Tongue (tissue), 2 donors: ENCODE measurements around the gene TPBG. TPM values are rescaled to one million over a fixed set of nuclear protein-coding genes. Genes with fewer than 3 reads are reported as not detected.
"Not testable (repeated sequence)": the region's sequence is repeated elsewhere in the genome, so short reads cannot be mapped to it uniquely, and the experiment has no call there.

Experiments used
- DNase-seq: peaks from one replicate; pipeline ENCODE4 v3.0.0-alpha.2; 2015
- total RNA-seq: library from RNA; depleted of rRNA; stranded (reverse); fragments of >200 nt; gene quantifications from one replicate; pipeline ENCODE4 v1.2.3, GENCODE V29; 2014

TPBG gene
- total RNA-seq, 1 donor from 2014 or later = 16.6 TPM

DNA sequence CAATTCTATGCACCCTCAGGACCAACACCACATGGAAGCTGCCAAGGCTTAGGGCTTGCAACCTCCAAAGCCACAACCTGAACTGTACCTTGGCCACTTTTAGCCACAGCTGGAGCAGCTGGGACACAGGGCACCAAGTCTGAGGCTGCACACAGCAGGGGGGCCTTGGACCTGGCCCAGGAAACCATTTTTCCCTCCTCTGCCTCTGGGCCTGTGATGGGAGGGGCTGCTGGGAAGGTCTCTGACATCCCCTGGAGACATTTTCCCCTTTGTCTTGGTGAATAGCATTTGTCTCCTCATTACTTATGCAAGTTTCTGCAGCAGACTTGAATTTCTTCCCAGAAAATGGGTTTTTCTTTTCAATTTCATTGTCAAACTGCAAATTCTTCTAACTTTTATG, 13.0 kb downstream of the TPBG start:
- no peak for DNase-seq

DNA sequence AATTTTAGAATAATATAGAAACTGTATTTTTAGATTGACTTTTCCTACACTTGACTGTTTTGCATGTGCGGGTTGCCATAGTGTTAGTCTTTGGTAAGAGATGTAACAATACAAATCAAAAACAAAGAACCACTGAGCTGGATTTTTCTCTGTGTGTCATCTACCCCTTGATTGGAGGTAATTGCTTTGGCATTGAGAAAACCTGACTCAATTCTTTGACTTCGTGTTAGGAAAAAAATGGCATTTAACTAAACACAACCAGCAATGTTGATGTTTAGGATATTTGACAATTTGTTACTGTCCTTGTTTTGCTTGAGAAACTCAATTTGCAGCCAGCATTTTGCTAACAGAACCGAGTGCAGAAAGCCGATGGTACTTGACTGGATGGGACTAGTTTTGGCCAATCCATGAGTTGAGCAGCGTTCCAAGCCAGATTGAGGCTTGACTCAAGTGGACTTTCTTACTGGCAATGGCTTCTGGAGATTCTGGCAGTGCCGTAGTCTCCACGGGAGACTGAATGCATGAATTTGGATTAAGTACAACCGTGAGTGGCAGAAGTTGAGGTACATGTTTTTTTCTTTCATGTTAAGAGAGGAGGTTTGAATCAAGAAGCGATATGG, 17.1 kb downstream of the TPBG start:
- DNase-seq = no peak

DNA sequence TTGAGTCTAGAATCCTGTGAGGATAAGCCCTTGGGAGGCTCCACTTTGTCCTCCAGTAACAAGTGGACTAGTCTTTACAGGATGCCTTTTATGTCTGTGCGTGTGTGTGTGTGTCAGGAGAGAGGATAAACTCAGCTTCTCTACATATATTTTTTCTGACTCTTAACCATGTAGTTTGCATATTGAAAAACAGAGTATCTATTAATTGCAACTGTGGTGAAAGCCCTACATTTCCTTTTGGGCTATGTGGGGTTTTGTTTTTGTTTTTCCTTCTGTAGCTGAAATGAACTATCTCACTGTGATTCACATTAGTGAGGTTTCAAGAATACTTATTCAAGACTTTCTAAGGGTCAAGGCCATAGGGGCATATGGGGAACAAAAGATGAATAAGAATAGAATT, 17.7 kb downstream of the TPBG start:
- no peak for DNase-seq

DNA sequence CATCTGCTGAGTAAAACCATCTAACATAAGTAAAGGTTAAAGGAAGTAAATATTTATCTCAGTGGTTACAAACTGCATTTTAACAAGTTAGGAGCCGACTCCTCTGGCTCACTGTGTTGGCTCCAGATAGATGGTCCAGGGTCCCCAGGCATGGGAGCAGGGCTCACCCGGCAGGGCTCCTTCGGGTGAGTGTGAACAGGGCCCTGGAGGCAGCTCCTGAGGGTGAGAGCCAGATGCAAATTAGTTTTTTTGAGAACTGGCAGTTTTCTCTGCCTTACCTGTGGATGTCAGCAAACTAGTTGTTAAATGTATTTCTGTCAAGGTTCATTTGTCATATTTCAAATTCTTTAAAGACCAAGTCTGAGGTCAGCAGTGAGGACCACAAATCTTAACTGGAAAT, 21.5 kb downstream of the TPBG start:
- DNase-seq = no peak

DNA sequence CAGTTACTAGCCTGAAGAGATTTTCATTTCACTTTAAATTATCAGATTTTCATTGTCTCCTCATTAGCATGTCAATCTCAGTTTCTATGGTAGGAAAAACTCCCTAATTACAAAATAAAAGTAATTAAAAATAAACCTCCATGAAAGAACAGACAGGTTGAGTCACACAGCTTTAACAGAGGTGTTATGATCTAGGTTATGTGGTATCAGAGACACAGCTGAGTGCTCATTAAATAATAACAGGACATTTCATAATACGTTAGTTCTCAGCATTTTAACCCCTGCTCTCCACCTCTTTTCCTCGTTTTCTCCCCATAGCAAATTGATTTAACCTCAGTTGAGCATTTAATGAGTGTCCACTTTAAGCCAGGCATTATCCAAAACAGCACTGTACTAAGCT, 21.9 kb downstream of the TPBG start:
- no peak for DNase-seq

DNA sequence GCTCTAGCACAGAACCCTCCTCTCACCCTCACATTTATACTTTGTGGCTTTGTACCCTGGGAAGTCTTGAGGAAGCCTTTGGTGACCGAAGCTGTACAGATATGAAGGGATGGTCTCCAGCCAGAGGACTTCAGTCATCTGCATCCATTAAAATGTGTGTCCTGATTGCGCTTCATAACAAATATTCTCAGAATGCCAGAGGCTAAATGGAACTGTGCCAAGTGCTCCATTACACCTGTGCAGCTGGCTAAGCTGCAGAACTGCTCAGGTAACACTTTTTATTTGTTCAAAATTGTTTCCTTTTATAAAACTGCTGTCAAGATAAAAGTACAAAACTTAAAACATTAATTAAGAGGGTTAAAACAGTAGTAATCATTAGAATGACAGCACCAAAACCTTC, 22.3 kb downstream of the TPBG start:
- DNase-seq = no peak

DNA sequence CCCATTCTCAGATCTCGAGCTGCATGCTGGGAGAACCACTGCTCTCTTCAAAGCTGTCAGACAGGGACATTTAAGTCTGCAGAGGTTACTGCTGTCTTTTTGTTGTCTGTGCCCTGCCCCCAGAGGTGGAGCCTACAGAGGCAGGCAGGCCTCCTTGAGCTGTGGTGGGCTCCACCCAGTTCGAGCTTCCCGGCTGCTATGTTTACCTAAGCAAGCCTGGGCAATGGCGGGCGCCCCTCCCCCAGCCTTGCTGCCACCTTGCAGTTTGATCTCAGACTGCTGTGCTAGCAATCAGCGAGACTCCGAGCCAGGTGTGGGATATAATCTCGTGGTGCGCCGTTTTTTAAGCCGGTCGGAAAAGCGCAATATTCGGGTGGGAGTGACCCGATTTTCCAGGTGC, 31.2 kb downstream of the TPBG start:
- DNase-seq = not testable (repeated sequence)

DNA sequence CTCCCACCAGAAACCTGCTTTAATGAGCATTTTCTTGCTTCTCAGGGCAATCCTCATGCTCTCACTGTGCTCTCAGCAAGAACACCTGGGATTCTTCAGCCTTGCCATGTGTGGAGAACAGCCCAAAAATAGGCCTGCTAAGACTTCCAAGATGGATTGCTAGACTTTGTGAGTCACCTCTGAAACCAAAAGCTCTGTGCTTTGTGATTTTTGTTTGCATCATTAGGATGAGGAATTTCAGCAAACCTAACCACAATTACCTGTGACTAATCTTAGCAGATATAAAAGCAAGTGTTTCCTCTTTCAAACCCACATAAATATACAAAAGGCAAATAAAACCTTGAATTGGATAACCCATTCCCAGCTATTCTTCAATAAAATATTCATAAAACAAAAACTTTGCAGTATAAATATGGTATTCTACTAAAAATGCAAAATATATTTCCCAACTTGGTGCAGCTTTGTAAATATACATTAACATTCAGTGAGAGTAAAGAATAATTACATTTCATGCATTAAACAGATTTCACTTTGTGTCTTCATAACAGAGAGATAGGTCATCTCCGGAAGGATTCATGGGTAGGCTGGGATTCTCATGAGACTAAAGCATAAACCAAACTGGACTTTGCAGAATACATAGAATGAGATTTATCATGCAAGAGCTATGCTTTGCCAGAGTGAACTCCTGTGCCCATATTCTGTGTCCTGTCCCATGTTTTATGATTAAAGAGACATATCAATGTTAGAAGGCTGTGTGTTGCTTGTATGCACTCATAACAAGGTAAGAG, 33.5 kb downstream of the TPBG start:
- DNase-seq = no peak

DNA sequence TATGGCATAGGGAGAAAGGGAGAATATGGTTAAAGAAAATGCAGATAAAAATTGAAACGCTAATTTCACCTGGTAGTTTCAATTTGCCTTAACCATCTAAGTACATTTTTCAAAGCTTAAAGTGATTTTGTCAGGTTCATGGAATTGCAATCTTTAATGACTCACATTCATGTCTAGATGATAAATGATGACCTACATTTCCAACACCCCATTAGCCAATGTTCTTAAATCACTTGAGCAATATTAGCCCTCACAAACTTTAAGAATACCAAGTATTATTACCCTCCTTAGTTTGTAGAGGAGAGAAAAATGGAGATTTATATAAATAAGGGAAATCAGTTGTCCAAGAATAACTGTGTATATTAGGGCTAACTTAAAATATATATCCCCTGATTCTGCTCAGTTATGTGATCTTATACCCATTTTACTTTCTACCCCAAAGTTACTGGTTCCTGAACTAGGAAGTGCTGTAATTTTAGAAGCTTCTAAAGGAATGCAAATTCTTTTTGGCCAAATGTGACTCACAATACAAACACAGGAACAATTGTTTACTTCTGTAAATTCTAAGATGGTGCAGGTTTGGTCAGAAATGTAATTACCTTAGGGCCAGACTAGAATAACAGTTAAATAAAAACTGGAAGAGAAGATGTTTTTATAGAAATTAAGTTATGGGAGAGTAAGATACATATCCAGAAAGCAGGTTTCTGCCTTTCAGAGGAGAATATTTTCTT, 34.5 kb downstream of the TPBG start:
- DNase-seq = no peak

DNA sequence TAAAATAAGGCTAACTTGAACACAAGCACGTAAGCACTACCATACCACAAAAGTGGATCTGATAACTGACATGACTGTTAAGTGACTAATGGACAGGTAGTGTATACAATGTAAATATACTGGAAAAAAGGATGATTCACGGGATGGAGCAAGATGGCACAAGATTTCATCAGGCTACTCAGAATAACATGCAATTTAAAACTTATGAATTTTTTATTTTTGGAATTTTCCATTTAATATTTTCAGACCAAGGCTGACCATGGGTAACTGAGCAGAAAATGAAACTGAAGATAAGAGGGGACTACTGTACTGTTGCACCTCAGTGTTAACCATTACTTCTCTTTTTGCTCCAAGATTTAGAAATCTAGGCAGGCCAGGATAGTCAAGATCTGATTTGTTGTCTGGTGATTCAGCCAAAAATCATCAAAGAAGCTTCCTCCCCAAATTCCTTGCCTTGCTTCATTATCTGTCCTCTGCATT, 45.4 kb downstream of the TPBG start:
- DNase-seq = no peak

DNA sequence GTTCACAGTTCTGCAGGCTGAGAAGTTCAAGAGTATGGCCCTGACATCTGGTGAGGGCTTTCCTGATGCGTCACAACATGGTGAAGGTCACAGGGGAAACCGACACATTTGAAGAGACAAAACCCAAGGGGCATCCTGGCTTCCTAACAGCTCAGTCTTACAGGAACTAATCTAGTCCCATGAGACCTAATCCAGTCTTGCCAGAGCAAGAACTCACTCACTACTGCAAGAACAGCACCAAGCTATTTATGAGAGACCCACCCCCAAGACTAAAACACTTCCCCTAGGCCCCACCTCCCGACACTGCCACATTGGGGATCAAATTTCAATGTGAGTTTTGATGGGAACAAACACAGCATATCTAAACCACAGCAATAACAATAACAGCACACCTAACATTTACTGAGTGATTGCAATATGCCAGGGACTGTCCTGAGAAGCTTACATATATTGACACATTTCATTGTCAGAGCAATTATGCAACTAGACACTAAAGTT, 46.6 kb downstream of the TPBG start:
- no peak for DNase-seq

DNA sequence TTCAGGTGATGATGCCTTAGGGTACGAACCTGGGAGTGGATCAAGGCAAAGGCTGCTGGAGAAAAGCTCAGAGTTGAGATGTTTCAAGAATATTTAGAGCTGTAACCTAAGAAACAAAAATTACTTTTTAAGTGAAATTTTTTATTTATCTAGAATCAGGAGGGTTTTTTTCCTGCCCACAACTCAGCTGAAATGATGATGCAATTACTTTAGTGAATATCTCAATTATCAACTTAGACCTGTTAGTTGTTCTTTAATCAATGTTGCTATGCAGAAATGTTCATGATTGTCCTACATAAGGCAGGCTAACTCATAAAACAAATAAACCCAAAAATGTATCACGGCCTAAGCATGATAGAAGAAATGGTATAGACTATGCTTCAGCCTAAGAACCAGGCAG, 50.3 kb downstream of the TPBG start:
- no peak for DNase-seq

DNA sequence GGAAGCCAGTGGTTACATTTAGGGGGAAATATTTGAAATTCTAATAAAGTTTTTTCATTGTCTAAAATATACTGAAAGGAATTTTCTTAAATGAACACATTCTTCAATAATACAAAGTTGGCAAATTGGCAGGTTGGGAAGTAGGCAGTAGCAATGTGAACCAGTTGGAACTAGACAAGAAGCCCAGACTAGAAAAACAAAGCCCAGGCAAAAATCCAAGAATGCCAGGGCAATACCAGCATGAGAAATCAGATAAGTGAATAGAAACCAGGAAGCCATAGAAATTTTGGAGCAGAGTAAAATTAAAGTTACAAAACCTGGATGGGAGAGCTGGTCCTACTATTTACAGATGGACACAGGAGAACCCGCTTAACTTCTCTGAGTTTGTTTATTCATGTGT, 52.2 kb downstream of the TPBG start:
- no peak for DNase-seq

DNA sequence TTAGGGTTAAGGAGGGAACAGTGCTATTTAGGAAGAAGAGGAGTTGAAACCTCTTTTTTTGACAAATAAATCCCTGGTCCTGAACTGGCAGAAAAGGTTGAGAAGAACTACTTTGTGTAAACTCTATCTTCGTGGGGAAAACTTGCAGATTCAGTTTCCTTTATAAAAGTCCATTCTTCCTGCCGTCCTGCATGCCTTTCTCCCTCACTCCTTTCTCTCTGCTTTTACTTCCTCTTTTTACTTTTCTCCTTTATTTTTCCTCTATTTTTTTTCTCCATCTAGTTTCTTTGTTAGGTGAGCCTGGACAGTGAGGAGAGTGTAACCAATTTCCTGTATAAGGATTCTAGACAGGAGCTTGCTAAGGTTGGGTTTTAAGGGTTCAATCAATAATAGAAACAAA, 52.7 kb downstream of the TPBG start:
- no peak for DNase-seq

Other genes with a start within 250 kb of the TPBG start
- gene IBTK, start 116.1 kb upstream of the TPBG start, total RNA-seq = 66.3 TPM